A549 treated with GW870086 at 1 μM for 4 hours (cell line): ENCODE results near the gene OR12D1. TPM values are rescaled to one million over a fixed set of nuclear protein-coding genes. Genes with fewer than 3 reads are reported as not detected.

Experiments used
- total RNA-seq: library from RNA; stranded (reverse); fragments of 200-300 nt; extraction: Qiagen RNA extraction; gene quantifications from 5 replicates; pipeline ENCODE4 v1.2.3, GENCODE V29; 2022; ENCODE audit warnings: low read depth

The OR12D1 gene
- total RNA-seq: not detected in 5 replicates

DNA sequence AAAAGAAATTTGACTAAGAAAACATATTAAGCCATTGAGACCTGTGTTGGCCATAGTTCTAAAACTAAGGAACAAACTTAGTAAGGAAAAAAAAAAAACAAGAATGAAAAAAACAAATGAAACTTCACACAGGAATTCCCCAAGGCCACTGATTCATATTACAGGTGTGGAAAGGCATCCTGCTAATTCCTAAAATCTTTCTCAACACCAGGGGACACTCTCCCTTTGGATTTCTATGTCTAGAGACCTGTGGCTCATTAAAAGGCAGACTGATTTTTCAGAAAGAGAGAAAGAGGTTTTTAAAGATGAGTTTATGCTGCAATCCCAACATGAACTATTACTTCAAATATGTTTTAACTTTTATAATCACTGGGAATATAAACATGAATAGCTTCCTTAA lies at the start of gene OR12D1:
Gene OR12D1, plus strand, starts transcription at position 341 of the 400 bp plus-strand sequence.

GRCh38 chr6:29368765-29369164 lies 46.0 kb upstream of the OR12D1 start, which contains the start of gene OR5V1:
Gene OR5V1, minus strand, starts transcription at chr6:29368865. Its CDS starts 12,670 bp downstream, at chr6:29356195.

DNA sequence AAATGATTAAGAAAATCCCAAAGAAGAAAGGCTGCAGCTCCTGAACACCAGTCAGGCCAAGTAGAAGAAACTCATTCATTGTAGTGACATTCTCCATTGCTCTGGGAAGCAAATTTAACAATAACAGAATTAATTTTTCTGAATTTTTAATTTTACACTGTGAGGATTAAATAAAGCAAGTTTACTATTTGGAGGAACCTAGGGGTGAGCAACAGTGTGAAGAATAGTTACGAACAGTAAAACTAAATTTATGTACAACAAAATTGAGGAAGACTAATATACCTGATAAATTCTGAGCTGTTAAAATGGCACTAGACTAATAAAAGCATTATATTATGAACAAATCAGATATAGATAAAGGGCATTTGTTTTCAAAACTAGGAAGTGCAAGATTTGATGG lies 39.5 kb upstream of the OR12D1 start, which contains the start of gene OR12D3:
Gene OR12D3, minus strand, starts transcription at position 101 of the 400 bp plus-strand sequence. Its CDS starts 4 bp downstream, at position 97.

DNA sequence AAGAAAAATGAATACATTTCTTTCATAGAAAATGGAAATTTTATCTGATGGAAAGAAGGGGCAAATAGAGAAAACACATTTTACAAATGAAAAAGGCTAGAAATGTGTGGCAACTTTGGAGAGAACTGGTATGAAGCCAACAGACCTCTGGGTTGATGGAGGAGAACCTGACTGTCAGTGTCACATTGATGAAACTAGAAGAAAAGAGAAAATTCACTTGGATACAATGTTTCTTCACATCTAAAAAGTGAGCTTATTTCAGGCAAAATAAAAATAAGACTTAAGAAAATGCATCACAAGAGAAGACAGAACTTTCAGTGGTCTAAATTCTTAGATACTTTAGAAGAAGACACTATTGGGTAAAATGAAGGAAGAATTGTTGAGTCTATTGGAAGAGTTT lies 19.4 kb upstream of the OR12D1 start, which contains the start of gene OR12D2:
Gene OR12D2, plus strand, starts transcription at position 301 of the 400 bp plus-strand sequence. CDS start 1,069 bp downstream, outside the sequence.

GRCh38 chr6:29439006-29439405 lies 24.3 kb downstream of the OR12D1 start, which contains the start of gene OR10C1:
Gene OR10C1, plus strand, starts transcription at chr6:29439306. Its CDS starts 710 bp downstream, at chr6:29440016.

GRCh38 chr6:29456971-29457370 lies 42.2 kb downstream of the OR12D1 start, which contains the start of the genes OR11A1 and OR2H1:
Gene OR11A1, minus strand, starts transcription at chr6:29457071. Its CDS starts 29,430 bp downstream, at chr6:29427641.
Gene OR2H1, plus strand, starts transcription at chr6:29457155. Its CDS starts 4,615 bp downstream, at chr6:29461770.

Other genes with a start within 250 kb of the OR12D1 start
- gene OR2J2, start 244.0 kb upstream of the OR12D1 start, total RNA-seq: not detected in 5 replicates
- not detected in 5 replicates for gene OR14J1, start 113.2 kb upstream of the OR12D1 start, total RNA-seq
- not detected in 5 replicates for gene OR5V1, start 46.1 kb upstream of the OR12D1 start, total RNA-seq
- not detected in 5 replicates for gene OR12D3, start 39.6 kb upstream of the OR12D1 start, total RNA-seq
- gene OR12D2, start 19.3 kb upstream of the OR12D1 start, total RNA-seq: not detected in 5 replicates
- not detected in 5 replicates for gene OR10C1, start 24.4 kb downstream of the OR12D1 start, total RNA-seq
- gene OR11A1, start 42.1 kb downstream of the OR12D1 start, total RNA-seq: not detected in 5 replicates
- not detected in 5 replicates for gene OR2H1, start 42.2 kb downstream of the OR12D1 start, total RNA-seq
- not detected in 5 replicates for gene MAS1L, start 73.0 kb downstream of the OR12D1 start, total RNA-seq
- 0.44 to 0.95 TPM (median 0.61 TPM) in 5 replicates for gene UBD, start 144.8 kb downstream of the OR12D1 start, total RNA-seq
- not detected in 5 replicates for gene OR2H2, start 170.2 kb downstream of the OR12D1 start, total RNA-seq
- 2.8 to 5.7 TPM (median 5.1 TPM) in 5 replicates for gene GABBR1, start 218.3 kb downstream of the OR12D1 start, total RNA-seq
- not detected in 5 replicates for gene MOG, start 242.2 kb downstream of the OR12D1 start, total RNA-seq